Activated naive CD8-positive, alpha-beta T cell treated with anti-CD3 and anti-CD28 coated beads, Interleukin-2, amount 50 U/mL, for 24 hours (primary cell): ENCODE measurements around the gene B4GALT3.
A peak's percentile ranks its signal among the peaks of the same experiment; 100 is the strongest.

Experiments
- ATAC-seq: fragments of 150-1000 bp; cut with Tn5 transposase; one replicate; pipeline ENCODE4 v1.10.0; 2021
- DNase-seq: peaks from one replicate; pipeline ENCODE4 v3.0.0; 2021
- H3K27ac Mint-ChIP-seq: one replicate; pipeline ENCODE4 v1.8.0; 2021; ENCODE audit warnings: mild to moderate bottlenecking, mixed read lengths
- H3K27me3 Mint-ChIP-seq: one replicate; pipeline ENCODE4 v1.8.0; 2021; ENCODE audit warnings: mixed read lengths
- H3K36me3 Mint-ChIP-seq: one replicate; pipeline ENCODE4 v1.8.0; 2021; ENCODE audit warnings: low read depth, mixed read lengths
- H3K4me1 Mint-ChIP-seq: one replicate; pipeline ENCODE4 v1.8.0; 2021; ENCODE audit warnings: mixed read lengths
- H3K4me3 Mint-ChIP-seq: one replicate; pipeline ENCODE4 v1.8.0; 2021; ENCODE audit warnings: mild to moderate bottlenecking, moderate library complexity, mixed read lengths
- H3K9me3 Mint-ChIP-seq: one replicate; pipeline ENCODE4 v1.8.0; 2021; ENCODE audit warnings: mixed read lengths

B4GALT3 gene

DNA sequence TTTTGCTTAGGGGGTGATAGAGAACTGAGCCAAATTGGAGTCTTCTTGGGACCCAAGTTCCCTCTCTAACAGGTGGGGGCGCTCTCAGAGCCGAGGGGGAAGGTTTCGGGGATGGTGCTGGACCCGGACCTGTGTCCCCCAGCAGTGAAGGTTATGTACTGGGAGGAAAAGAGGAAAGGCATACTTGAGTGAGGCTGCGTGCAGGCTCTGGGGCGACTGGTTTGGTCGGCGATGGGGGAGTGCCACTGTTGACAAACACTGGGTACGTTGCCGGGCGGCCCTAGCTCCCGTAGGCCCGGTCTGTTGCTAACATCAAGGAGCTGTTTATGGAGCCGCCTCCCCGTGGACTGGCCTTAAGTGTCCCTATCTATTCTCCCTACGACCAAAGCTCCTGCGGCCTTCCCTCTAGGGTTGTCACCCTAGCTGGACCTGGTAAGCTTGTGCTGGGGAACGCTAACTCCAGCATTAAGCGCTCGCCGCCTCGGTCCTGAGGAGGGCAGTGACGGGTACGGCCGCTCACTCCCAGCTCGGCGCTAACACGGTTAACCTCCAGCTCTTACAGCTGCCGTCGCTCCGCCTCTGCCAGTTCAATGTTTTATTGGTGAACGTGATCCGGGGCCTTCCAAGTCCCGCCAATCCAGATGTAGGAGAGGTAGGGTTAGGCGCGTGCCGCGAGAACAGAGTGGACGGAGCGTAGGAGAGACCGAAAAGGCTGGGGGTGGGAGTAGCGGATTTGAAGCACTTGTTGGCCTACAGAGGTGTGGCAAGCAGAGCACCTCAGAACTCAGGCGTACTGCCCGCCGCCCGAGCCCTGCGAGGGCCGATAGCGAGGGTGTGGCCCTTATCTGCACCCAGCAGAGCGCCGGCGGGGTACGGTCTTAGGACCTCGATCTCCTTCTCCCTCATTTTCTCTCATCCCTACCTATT is 11.3 kb downstream of the B4GALT3 start, which contains the start of gene PPOX:
PPOX (plus strand) TSS at position 685 of the 927 bp plus-strand sequence. CDS start 422 bp downstream, outside the sequence.
- H3K27ac Mint-ChIP-seq: peak within 1 kb of the TSS; percentile 76
- H3K27me3 Mint-ChIP-seq: no peaks in the 10 kb centered on the region
- peak within 1 kb of the TSS; percentile 92 for H3K4me3 Mint-ChIP-seq
- peaks cover 20% of the 10 kb centered on the region for H3K36me3 Mint-ChIP-seq
- DNase-seq: peak; percentile 90
- peak; percentile 98 for ATAC-seq
- peaks cover 41% of the 10 kb centered on the region for H3K4me1 Mint-ChIP-seq
- no peaks in the 10 kb centered on the region for H3K9me3 Mint-ChIP-seq

DNA sequence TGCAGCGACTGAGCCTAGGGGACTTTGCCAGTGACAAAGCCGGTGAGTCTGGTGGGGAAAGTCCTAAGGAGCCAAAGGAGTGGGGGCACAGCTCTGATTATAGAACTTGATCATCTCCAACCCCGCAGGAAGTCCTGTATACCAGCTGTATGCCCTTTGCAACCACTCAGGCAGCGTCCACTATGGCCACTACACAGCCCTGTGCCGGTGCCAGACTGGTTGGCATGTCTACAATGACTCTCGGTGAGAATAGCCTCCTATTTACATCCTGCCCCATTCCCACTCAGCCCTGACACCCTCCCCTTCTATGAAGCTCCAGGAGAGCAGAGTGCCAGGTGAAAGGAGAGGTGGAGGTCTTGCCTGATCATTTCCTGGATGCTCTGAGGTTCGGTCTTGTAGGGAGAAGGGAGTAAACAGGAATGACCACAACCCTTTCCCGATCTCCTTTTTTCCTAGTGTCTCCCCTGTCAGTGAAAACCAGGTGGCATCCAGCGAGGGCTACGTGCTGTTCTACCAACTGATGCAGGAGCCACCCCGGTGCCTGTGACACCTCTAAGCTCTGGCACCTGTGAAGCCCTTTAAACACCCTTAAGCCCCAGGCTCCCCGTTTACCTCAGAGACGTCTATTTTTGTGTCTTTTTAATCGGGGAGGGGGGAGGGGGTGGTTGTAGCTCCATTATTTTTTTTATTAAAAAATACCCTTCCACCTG is 12.3 kb downstream of the B4GALT3 start:
- ATAC-seq (no peak), DNase-seq (no peak)
- Mint-ChIP-seq H3K36me3 (peaks cover 18% of the 10 kb centered on the region), H3K9me3 (no peaks in the 10 kb centered on the region), H3K27ac (peak overlapping the region; percentile 15), H3K4me3 (peak overlapping the region; percentile 92), H3K27me3 (no peaks in the 10 kb centered on the region), H3K4me1 (peaks cover 50% of the 10 kb centered on the region)

DNA sequence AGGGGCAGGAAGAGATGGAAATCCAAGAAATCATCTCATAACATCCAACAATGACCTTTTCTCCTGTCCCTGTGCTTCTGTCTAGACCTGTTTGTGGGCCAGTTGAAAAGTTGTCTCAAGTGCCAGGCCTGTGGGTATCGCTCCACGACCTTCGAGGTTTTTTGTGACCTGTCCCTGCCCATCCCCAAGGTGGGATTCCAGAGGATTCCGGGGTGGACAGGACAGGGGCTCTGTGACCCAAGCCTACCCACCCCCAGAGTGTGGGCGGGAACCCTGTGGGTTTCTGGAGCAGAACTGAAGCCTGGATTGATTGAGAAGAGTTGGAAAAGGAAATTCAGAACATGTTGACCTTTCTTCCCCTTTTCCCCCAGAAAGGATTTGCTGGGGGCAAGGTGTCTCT is 13.5 kb downstream of the B4GALT3 start:
- H3K27me3 Mint-ChIP-seq: no peaks in the 10 kb centered on the region
- H3K9me3 Mint-ChIP-seq: no peaks in the 10 kb centered on the region
- peaks cover 58% of the 10 kb centered on the region for H3K4me1 Mint-ChIP-seq
- ATAC-seq (no peak), DNase-seq (no peak)
- H3K36me3 Mint-ChIP-seq: peaks cover 19% of the 10 kb centered on the region
- H3K4me3 Mint-ChIP-seq: no peak overlapping the region
- no peak overlapping the region for H3K27ac Mint-ChIP-seq

GRCh38 chr1:161162806-161163205 is 14.5 kb downstream of the B4GALT3 start:
- no peak for ATAC-seq

DNA sequence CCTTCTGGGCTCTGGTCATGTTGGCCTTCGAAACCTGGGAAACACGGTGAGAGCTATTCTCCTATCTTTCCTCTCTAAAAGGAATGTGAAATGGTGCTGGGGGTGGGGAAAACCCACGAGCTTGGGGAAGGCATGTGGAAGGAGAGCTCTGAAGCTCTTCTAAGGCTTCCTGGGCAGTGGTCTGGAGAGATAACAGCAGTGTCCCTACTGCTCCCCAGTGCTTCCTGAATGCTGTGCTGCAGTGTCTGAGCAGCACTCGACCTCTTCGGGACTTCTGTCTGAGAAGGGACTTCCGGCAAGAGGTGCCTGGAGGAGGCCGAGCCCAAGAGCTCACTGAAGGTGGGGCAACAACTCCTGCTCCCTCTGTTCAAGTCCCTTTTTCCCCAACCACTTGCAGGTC is 15.3 kb downstream of the B4GALT3 start:
- DNase-seq (no peak), ATAC-seq (no peak)
- peak overlapping the region; percentile 55 for H3K27ac Mint-ChIP-seq
- no peaks in the 10 kb centered on the region for H3K27me3 Mint-ChIP-seq
- H3K4me3 Mint-ChIP-seq: no peak overlapping the region
- H3K4me1 Mint-ChIP-seq: peaks cover 51% of the 10 kb centered on the region
- peaks cover 32% of the 10 kb centered on the region for H3K36me3 Mint-ChIP-seq
- H3K9me3 Mint-ChIP-seq: no peaks in the 10 kb centered on the region

More at GRCh38 chr1:161162806-161163205, 14.5 kb downstream of the B4GALT3 start:
- peaks cover 25% of the 10 kb centered on the region for H3K36me3 Mint-ChIP-seq
- H3K4me3 Mint-ChIP-seq: no peak overlapping the region
- H3K9me3 Mint-ChIP-seq: no peaks in the 10 kb centered on the region
- H3K27ac Mint-ChIP-seq: peak overlapping the region; percentile 34
- H3K4me1 Mint-ChIP-seq: peaks cover 57% of the 10 kb centered on the region
- DNase-seq: no peak
- no peaks in the 10 kb centered on the region for H3K27me3 Mint-ChIP-seq

DNA sequence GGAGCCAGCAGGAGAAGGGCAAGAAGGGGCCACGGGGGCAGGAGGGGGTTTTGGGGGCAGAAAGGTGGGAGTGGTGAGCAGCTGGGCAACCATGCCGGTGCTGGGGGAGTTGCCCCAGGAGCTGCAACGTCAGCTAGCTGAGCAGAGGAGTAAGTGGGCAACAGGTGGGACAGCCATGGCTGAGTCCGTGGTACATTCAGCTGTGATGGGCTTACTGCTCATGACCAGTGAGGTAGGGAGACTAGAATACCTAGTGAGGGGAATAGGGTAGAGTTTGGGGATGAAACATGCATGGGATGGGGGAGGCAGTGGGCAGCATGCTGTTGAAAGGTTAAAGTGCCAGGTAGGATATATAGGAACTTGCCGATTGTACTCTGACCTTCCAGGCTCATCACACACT is 15.7 kb downstream of the B4GALT3 start:
- ATAC-seq (no peak), DNase-seq (no peak)
- no peaks in the 10 kb centered on the region for H3K27me3 Mint-ChIP-seq
- no peaks in the 10 kb centered on the region for H3K9me3 Mint-ChIP-seq
- no peak overlapping the region for H3K4me3 Mint-ChIP-seq
- no peak overlapping the region for H3K27ac Mint-ChIP-seq
- H3K36me3 Mint-ChIP-seq: peaks cover 36% of the 10 kb centered on the region
- peaks cover 49% of the 10 kb centered on the region for H3K4me1 Mint-ChIP-seq

DNA sequence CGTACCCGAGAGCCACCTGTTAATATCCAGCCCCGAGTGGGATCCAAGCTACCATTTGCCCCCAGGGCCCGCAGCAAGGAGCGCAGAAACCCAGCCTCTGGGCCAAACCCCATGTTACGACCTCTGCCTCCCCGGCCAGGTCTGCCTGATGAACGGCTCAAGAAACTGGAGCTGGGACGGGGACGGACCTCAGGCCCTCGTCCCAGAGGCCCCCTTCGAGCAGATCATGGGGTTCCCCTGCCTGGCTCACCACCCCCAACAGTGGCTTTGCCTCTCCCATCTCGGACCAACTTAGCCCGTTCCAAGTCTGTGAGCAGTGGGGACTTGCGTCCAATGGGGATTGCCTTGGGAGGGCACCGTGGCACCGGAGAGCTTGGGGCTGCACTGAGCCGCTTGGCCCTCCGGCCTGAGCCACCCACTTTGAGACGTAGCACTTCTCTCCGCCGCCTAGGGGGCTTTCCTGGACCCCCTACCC is 16.6 kb downstream of the B4GALT3 start:
- H3K27me3 Mint-ChIP-seq: no peaks in the 10 kb centered on the region
- peak overlapping the region; percentile 83 for H3K4me3 Mint-ChIP-seq
- no peak overlapping the region for H3K27ac Mint-ChIP-seq
- no peak for ATAC-seq
- no peak for DNase-seq
- peaks cover 38% of the 10 kb centered on the region for H3K36me3 Mint-ChIP-seq
- peaks cover 52% of the 10 kb centered on the region for H3K4me1 Mint-ChIP-seq
- no peaks in the 10 kb centered on the region for H3K9me3 Mint-ChIP-seq

GRCh38 chr1:161159913-161160243 is 17.4 kb downstream of the B4GALT3 start:
- no peak for ATAC-seq
- Mint-ChIP-seq H3K27me3 (no peaks in the 10 kb centered on the region), H3K4me1 (peaks cover 52% of the 10 kb centered on the region), H3K36me3 (peaks cover 42% of the 10 kb centered on the region), H3K4me3 (peak overlapping the region; percentile 83), H3K9me3 (no peaks in the 10 kb centered on the region), H3K27ac (peak overlapping the region; percentile 89)
- no peak for DNase-seq

GRCh38 chr1:161159087-161159912 is 18.0 kb downstream of the B4GALT3 start, which contains the start of gene USP21:
USP21 (plus strand) TSS chr1:161159500; CDS start chr1:161160641, 1,141 bp downstream.
- Mint-ChIP-seq H3K36me3 (peaks cover 41% of the 10 kb centered on the region), H3K4me3 (peak within 1 kb of the TSS; percentile 83), H3K4me1 (peaks cover 53% of the 10 kb centered on the region), H3K9me3 (no peaks in the 10 kb centered on the region), H3K27me3 (no peaks in the 10 kb centered on the region), H3K27ac (peak within 1 kb of the TSS; percentile 89)
- DNase-seq (peak; percentile 95), ATAC-seq (peak; percentile 87)

DNA sequence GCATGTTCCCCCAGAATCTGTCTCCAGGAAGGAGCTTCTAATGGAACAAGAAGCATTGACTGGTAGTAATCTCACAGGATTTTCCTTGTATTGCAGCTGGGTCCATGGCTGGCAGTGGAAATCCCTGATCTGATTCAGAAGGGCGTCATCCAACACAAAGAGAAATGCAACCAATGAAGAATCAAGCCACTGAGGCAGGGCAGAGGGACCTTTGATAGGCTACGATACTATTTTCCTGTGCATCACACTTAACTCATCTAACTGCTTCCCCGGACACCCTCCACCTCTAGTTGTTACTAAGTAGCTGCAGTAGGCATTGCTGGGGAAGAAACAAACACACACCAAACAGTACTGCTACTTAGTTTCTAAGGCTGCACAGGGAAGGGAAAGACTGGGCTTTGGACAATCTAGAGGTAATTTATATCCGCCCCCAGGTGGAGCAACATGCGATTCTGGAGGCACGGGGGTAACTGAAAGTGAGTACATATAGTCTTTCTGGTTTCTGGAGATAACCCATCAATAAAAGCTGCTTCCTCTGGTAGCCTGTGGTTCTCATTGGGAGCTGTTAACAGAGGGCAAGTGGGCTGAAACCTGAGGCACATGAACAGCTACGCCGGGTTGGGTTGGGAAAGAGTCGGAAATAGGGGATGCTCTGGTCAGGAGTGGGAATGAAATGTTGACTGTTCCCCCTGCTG is 18.8 kb downstream of the B4GALT3 start:
- Mint-ChIP-seq H3K36me3 (peaks cover 36% of the 10 kb centered on the region), H3K27me3 (no peaks in the 10 kb centered on the region), H3K9me3 (no peaks in the 10 kb centered on the region), H3K27ac (peak overlapping the region; percentile 89), H3K4me3 (peak overlapping the region; percentile 83), H3K4me1 (peaks cover 53% of the 10 kb centered on the region)
- ATAC-seq (no peak), DNase-seq (no peak)

DNA sequence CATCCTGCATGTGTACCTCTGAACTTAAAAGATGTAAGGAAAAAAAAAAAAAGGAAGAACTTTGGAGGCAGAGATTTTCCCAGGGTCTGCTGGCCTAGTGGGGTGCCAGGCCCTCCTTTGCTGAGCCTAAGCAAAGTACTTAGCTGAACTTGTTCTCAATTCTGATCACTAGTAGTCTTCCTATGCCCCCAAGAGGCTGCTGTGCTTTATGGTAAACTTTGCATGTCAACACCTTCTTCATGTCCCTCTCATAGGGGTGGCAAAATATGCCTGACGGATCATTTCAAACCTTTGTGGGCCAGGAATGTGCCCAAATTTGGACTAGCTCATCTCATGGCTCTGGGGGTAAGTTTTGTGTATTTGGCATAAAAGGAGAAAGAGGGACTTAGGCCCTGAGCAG is 19.4 kb downstream of the B4GALT3 start:
- no peak overlapping the region for H3K4me3 Mint-ChIP-seq
- DNase-seq (no peak), ATAC-seq (no peak)
- H3K27ac Mint-ChIP-seq: no peak overlapping the region
- H3K9me3 Mint-ChIP-seq: no peaks in the 10 kb centered on the region
- peaks cover 52% of the 10 kb centered on the region for H3K4me1 Mint-ChIP-seq
- peaks cover 35% of the 10 kb centered on the region for H3K36me3 Mint-ChIP-seq
- H3K27me3 Mint-ChIP-seq: no peaks in the 10 kb centered on the region

- peak; percentile 93 for ATAC-seq
- H3K36me3 Mint-ChIP-seq: peaks cover 23% of the 10 kb centered on the region
- H3K9me3 Mint-ChIP-seq: no peaks in the 10 kb centered on the region
- no peaks in the 10 kb centered on the region for H3K27me3 Mint-ChIP-seq
- peak; percentile 79 for DNase-seq
- peak within 1 kb of the TSS; percentile 100 for H3K27ac Mint-ChIP-seq
- peaks cover 21% of the 10 kb centered on the region for H3K4me1 Mint-ChIP-seq
- H3K4me3 Mint-ChIP-seq: peak within 1 kb of the TSS; percentile 95
Measured at GRCh38 chr1:161153682-161154337, 23.5 kb downstream of the B4GALT3 start, which contains the start of gene UFC1. UFC1 (plus strand) TSS chr1:161153978; CDS start chr1:161153998, 20 bp downstream.

DNA sequence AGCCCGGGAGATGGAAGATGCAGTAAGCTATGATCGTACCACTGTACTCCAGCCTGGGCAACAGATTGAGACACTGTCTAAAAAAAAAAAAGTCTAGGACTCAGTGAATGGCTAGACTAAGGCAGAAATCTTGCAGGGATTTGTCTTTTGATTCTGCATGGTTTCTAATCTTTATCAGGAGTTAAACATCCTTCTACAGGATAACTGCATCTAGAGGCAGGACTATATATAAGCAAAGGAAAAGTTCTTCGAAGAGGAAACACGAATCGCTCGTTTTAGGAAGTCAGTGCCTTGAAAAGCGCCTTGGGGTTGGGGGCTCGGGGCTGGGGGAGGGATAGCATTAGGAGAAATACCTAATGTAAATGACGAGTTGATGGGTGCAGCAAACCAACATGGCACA is 24.1 kb downstream of the B4GALT3 start:
- DNase-seq (no peak), ATAC-seq (no peak)
- H3K27ac Mint-ChIP-seq: peak overlapping the region; percentile 100
- peaks cover 16% of the 10 kb centered on the region for H3K4me1 Mint-ChIP-seq
- H3K9me3 Mint-ChIP-seq: no peaks in the 10 kb centered on the region
- no peaks in the 10 kb centered on the region for H3K27me3 Mint-ChIP-seq
- peaks cover 20% of the 10 kb centered on the region for H3K36me3 Mint-ChIP-seq
- peak overlapping the region; percentile 95 for H3K4me3 Mint-ChIP-seq
